NB4 (cell line): ENCODE results near the gene MZB1.

Source experiments
- CTCF ChIP-seq: IDR thresholded peaks from one replicate; pipeline ENCODE4 v1.5.1; 2012; ENCODE audit warnings: low read depth, low read length
- MAX ChIP-seq: IDR thresholded peaks from 2 replicates; pipeline ENCODE4 v1.6.1; 2011; ENCODE audit warnings: low read depth, low read length
- POLR2A ChIP-seq: IDR thresholded peaks from 2 replicates; pipeline ENCODE4 v1.6.1; 2011; ENCODE audit warnings: mild to moderate bottlenecking; ENCODE audit not compliant: insufficient read length; ENCODE audit errors: extremely low read depth

- TF ChIP-seq CTCF: no peak
- no peak for TF ChIP-seq POLR2A
- no peak for TF ChIP-seq MAX
Observed at GRCh38 chr5:139378941-139379361, 10.8 kb downstream of the MZB1 start.
